B cell (primary cell): ENCODE data around the gene AOAH.

Experiments used
- CTCF ChIP-seq: fragments of 200-600 bp; IDR thresholded peaks from one replicate; pipeline ENCODE4 v1.8.0; 2022; ENCODE audit warnings: antibody characterized with exemption, mild to moderate bottlenecking
- EZH2 ChIP-seq: IDR thresholded peaks from 2 replicates; pipeline ENCODE4 v1.6.1; 2012; ENCODE audit warnings: borderline replicate concordance, low read depth, mild to moderate bottlenecking, moderate library complexity, low read length; ENCODE audit not compliant: insufficient read depth, poor library complexity, severe bottlenecking

- TF ChIP-seq CTCF (no peak), EZH2 (no peak)
These were observed 148.5 kb downstream of the AOAH start for GRCh38 chr7:36575832-36576231.
